Ectodermal cell (in vitro differentiated cells): Measurements from ENCODE around the gene NAB2.
"Not testable (repeated sequence)": the region's sequence is repeated elsewhere in the genome, so short reads cannot be mapped to it uniquely, and the experiment has no call there.

Source experiments
- H3K27ac ChIP-seq: 2 replicates; pipeline ENCODE4 v1.7.0; 2013; ENCODE audit warnings: mild to moderate bottlenecking, low read depth, low read length; ENCODE audit not compliant: insufficient read depth, poor library complexity, severe bottlenecking
- H3K27me3 ChIP-seq: 2 replicates; pipeline ENCODE4 v1.7.0; 2013; ENCODE audit warnings: mild to moderate bottlenecking, low read length; ENCODE audit not compliant: insufficient read depth, control insufficient read depth, poor library complexity, severe bottlenecking
- H3K36me3 ChIP-seq: one replicate; pipeline ENCODE4 v1.7.0; 2013; ENCODE audit warnings: low read length; ENCODE audit not compliant: control insufficient read depth, insufficient read depth
- H3K4me1 ChIP-seq: one replicate; pipeline ENCODE4 v1.7.0; 2013; ENCODE audit warnings: low read length; ENCODE audit not compliant: control insufficient read depth, insufficient read depth
- H3K4me3 ChIP-seq: 2 replicates; pipeline ENCODE4 v1.7.0; 2013; ENCODE audit warnings: low read depth, low read length, control low read depth; ENCODE audit not compliant: insufficient read depth
- H3K9me3 ChIP-seq: 2 replicates; pipeline ENCODE4 v1.7.0; 2013; ENCODE audit warnings: mild to moderate bottlenecking, low read length, moderate library complexity; ENCODE audit not compliant: control insufficient read depth
- WGBS, 2 experiments: methylation state at CpG; one replicate each; pipeline ENCODE4 v1.1.7; 2013; ENCODE audit warnings: missing lambda C conversion rate in 2 of 2; 5-methylcytosine and 5-hydroxymethylcytosine counted together

Gene NAB2

DNA sequence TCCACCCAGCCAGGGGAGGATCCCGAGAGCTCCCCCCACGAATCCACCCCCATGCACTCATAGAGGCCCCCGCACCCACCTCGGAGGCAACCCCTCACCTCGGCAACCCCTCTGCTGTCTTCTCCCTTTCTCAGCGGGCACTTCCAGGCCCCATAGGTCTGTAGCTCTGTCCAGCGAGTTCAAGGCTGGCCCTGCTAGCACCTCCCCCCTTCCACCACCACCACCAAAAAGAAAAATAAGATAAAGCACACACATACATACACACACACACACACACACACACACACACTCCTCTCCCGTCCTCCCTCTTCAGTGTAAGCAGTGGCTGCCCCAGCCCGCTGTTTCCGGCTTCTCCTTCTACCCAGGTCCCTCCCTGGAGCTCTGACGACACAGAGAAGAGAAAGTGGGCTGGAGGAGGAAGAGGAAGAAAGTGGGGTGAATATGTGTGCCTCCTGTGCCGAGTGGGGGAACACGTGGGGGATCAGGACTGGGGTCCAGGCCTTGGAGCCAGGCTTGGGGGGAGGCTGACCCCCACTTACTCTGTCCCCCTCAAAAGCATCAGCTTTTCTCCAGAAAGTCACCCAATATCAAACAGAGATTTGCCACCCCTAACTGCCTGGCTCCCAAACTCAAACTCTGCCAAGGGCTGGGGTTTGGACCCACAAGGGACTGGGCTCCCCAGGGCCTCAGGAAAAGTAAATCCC is 22.3 kb downstream of the NAB2 start, which contains the start of gene STAT6:
Gene STAT6 (minus strand): TSS at position 332 of the 704 bp plus-strand sequence. CDS start 3,084 bp downstream, outside the sequence.
- Histone ChIP-seq H3K36me3 (no peaks in the 10 kb centered on the region), H3K4me1 (peaks cover 22% of the 10 kb centered on the region), H3K27me3 (no peaks in the 10 kb centered on the region), H3K27ac (peak within 1 kb of the TSS; percentile 82), H3K4me3 (peak within 1 kb of the TSS; percentile 31), H3K9me3 (no peaks in the 10 kb centered on the region)
- 24 to 26% methylated on average over 13 of the region's 13 CpGs for WGBS, 2 experiments

DNA sequence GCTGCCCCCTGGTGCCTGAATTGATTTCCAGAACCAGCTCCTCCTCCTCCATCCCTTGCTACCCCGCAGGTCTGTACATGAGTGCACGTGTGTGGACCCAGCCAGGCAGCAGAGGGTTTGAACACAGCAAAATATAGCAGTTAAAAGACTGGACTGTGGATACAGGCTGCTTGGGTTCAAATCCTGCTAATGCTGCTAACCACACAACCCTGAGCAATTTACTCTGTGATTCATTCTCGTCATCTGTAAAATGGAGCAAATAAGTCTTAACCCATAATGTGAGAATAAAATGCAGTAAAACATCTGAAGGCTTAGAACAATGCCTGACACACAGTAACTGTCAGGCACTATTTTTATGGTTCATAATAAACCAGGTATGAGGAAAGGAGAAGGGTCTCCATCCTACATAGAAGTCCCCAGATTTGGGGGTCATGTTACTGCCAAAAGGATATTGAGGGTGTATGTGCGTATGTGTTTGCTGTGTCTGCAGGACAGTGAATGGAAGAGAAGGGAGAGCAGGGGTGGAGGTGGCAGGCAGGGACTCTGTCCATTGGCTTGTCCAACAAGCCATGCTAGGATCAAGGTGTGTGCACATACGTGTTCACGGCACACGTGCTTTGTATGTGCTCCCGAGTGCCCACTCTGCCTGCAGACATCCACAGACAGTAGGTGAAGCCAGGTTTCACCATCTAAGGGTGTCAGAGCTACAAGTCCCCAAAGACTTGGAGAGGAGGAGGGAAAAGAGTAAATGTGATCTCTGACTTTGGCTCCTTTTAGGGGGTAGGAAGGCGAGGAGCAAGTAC is 23.8 kb downstream of the NAB2 start:
- H3K9me3 ChIP-seq = no peaks in the 10 kb centered on the region
- H3K27me3 ChIP-seq = no peaks in the 10 kb centered on the region
- 71 to 72% methylated on average over 8 to 9 of the region's 9 CpGs for WGBS, 2 experiments
- H3K27ac ChIP-seq = no peak overlapping the region
- H3K4me3 ChIP-seq = peak overlapping the region; percentile 31
- H3K36me3 ChIP-seq = no peaks in the 10 kb centered on the region
- H3K4me1 ChIP-seq = peaks cover 22% of the 10 kb centered on the region

DNA sequence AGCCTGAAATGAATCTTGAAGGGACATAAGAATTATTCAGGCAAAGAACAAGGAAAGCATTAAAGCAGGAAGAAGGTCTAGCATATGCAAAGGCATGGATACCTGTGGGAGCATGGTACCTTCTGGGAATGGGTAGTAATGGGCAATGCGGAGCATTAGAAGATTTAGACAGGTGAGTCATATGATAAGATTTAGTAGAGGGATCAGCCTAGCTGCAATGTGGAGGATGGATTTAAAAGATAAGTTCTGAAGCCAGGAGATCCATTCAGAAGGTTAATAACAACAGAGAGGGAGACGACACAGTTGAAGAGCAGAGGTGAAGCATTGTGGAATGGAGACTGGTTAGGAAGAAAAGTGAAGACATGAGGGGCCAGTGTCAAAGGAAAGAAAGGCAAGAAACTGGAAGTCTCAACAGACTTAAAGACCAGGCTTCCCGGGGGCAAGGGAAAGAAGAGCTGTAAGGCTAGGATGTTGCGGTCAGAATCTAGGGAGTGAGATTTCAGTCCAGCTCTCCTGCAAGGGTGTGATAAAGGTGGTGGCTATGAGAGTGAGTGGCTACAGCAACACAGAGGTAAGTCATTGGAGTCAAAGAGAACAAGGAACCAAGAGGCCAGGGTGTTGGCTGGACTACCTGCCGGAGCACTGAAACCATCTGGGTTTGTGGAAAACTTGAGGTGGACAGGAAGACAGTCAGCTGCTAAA is 27.8 kb downstream of the NAB2 start:
- Histone ChIP-seq H3K27ac (no peak overlapping the region), H3K4me1 (no peaks in the 10 kb centered on the region), H3K9me3 (no peaks in the 10 kb centered on the region), H3K4me3 (no peak overlapping the region), H3K36me3 (no peaks in the 10 kb centered on the region), H3K27me3 (no peaks in the 10 kb centered on the region)
- 91% methylated on average over 5 of the region's 5 CpGs for WGBS, 2 experiments

GRCh38 chr12:57118711-57119271 is 29.9 kb downstream of the NAB2 start:
- H3K36me3 ChIP-seq = no peaks in the 10 kb centered on the region
- no peaks in the 10 kb centered on the region for H3K27me3 ChIP-seq
- no peaks in the 10 kb centered on the region for H3K9me3 ChIP-seq
- whole genome bisulfite sequencing, 2 experiments = 91 to 92% methylated on average over 1 of the region's 1 CpG
- H3K4me3 ChIP-seq = no peak overlapping the region
- no peaks in the 10 kb centered on the region for H3K4me1 ChIP-seq
- no peak overlapping the region for H3K27ac ChIP-seq

- Histone ChIP-seq H3K9me3 (no peaks in the 10 kb centered on the region), H3K27ac (no peak overlapping the region), H3K4me3 (no peak overlapping the region), H3K36me3 (no peaks in the 10 kb centered on the region), H3K4me1 (no peaks in the 10 kb centered on the region), H3K27me3 (no peaks in the 10 kb centered on the region)
- 89 to 92% methylated on average over 4 to 5 of the region's 5 CpGs for WGBS, 2 experiments
These were observed 30.6 kb downstream of the NAB2 start for GRCh38 chr12:57119294-57120085.

DNA sequence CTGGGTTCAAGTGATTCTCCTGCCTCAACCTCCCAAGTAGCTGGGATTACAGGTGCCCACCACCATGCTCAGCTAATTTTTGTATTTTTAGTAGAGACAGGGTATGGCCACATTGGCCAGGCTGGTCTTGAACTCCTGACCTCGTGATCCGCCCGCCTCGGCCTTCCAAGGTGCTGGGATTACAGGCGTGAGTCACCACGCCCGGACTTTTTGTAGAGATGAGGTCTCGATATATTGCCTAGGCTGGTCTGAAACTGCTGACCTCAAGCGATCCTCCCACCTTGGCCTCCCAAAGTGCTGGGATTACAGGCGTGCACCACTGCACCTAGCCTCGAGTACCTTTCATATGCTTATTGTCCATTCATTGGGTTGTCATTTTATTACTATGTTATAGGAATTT is 31.8 kb downstream of the NAB2 start:
- H3K4me3 ChIP-seq = not testable (repeated sequence)

DNA sequence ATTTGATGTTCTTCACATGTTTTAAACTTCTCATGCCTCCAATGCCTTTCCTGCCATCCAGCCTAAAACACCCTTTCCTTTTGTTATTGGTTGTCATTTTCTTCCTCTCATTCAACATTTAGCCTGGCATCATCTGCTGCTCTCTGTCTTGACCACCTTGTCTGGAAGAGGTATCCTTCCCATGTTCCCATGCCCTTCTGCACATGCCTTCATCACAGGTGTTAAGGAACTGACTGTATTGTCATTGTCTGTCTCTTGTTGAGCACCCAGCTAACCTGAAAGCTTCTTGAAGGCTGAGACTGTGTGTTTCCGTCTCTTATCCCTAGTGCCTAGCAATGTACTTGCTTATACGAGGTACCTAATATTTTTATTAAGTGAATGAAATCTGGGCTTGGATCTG is 34.9 kb downstream of the NAB2 start:
- no peak overlapping the region for H3K4me3 ChIP-seq
- H3K9me3 ChIP-seq = no peaks in the 10 kb centered on the region
- H3K4me1 ChIP-seq = peaks cover 8% of the 10 kb centered on the region
- no peak overlapping the region for H3K27ac ChIP-seq
- H3K36me3 ChIP-seq = no peaks in the 10 kb centered on the region
- 65 to 69% methylated on average over 2 of the region's 2 CpGs for WGBS, 2 experiments
- no peaks in the 10 kb centered on the region for H3K27me3 ChIP-seq

More for the DNA sequence above, 31.8 kb downstream of the NAB2 start:
- WGBS, 2 experiments = 92 to 93% methylated on average over 11 of the region's 11 CpGs
- not testable (repeated sequence) for H3K27ac ChIP-seq, H3K4me1 ChIP-seq, H3K36me3 ChIP-seq, H3K9me3 ChIP-seq, H3K27me3 ChIP-seq

- Histone ChIP-seq H3K9me3 (no peaks in the 10 kb centered on the region), H3K4me1 (peaks cover 8% of the 10 kb centered on the region), H3K27ac (no peak overlapping the region), H3K4me3 (no peak overlapping the region), H3K36me3 (no peaks in the 10 kb centered on the region), H3K27me3 (no peaks in the 10 kb centered on the region)
- 32 to 35% methylated on average over 10 of the region's 10 CpGs for WGBS, 2 experiments
These were observed 35.5 kb downstream of the NAB2 start for GRCh38 chr12:57124261-57124877.

DNA sequence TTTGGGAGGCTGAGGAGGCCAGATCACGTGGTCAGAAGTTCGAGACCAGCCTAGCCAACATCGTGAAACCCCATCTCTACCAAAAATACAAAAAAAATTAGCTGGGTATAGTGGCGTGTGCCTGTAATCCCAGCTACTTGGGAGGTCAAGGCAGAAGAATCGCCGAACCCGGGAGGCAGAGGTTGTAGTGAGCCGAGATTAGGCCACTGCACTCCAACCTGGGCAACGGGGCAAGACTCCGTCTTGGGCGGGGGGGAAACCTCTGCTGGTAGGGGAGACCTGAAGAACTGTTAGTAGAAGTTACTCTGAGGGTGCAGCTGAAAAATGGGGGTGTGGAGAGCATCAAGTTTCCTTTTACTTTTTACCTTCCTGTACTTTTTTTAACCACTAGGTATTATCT is 37.1 kb downstream of the NAB2 start:
- Histone ChIP-seq H3K4me3 (no peak overlapping the region), H3K27me3 (no peaks in the 10 kb centered on the region), H3K4me1 (peaks cover 20% of the 10 kb centered on the region), H3K36me3 (no peaks in the 10 kb centered on the region), H3K9me3 (no peaks in the 10 kb centered on the region), H3K27ac (no peak overlapping the region)
- WGBS, 2 experiments = 95 to 96% methylated on average over 11 of the region's 11 CpGs
